Activated gamma-delta T cell treated with anti-CD3 and anti-CD28 coated beads, Interleukin-2, amount 50 U/mL, for 16 hours (primary cell): ENCODE measurements around the gene MBOAT1.

ENCODE experiments used
- DNase-seq: peaks from one replicate; pipeline ENCODE4 v3.0.0-alpha.2; 2020; ENCODE audit warnings: low read depth

Gene MBOAT1

GRCh38 chr6:20233007-20233730 lies 20.9 kb upstream of the MBOAT1 start:
- no peak for DNase-seq

GRCh38 chr6:20232188-20232587 lies 19.9 kb upstream of the MBOAT1 start:
- DNase-seq: no peak

- DNase-seq: no peak
Measured at GRCh38 chr6:20230401-20231119, 18.3 kb upstream of the MBOAT1 start.

GRCh38 chr6:20229881-20230280 lies 17.6 kb upstream of the MBOAT1 start:
- no peak for DNase-seq

GRCh38 chr6:20227350-20227749 lies 15.1 kb upstream of the MBOAT1 start:
- no peak for DNase-seq

GRCh38 chr6:20223141-20223540 lies 10.9 kb upstream of the MBOAT1 start:
- no peak for DNase-seq

GRCh38 chr6:20221421-20221820 lies 9.2 kb upstream of the MBOAT1 start:
- no peak for DNase-seq

- no peak for DNase-seq
Measured at GRCh38 chr6:20220359-20220758, 8.1 kb upstream of the MBOAT1 start.

GRCh38 chr6:20217891-20218290 lies 5.6 kb upstream of the MBOAT1 start:
- DNase-seq: no peak

- DNase-seq: no peak
Measured at GRCh38 chr6:20217324-20217855, 5.1 kb upstream of the MBOAT1 start.

GRCh38 chr6:20215310-20215709 lies 3.0 kb upstream of the MBOAT1 start:
- no peak for DNase-seq

GRCh38 chr6:20213271-20213798 lies 1.1 kb upstream of the MBOAT1 start:
- DNase-seq: no peak

- peak; percentile 24 for DNase-seq
Measured at GRCh38 chr6:20211941-20212391, 303 bp downstream of the MBOAT1 start.

GRCh38 chr6:20211037-20211940 lies 980 bp downstream of the MBOAT1 start:
- no peak for DNase-seq

- DNase-seq: no peak
Measured at GRCh38 chr6:20210158-20210557, 2.1 kb downstream of the MBOAT1 start.

- no peak for DNase-seq
Measured at GRCh38 chr6:20208687-20209378, 3.4 kb downstream of the MBOAT1 start.

- DNase-seq: no peak
Measured at GRCh38 chr6:20207088-20207418, 5.2 kb downstream of the MBOAT1 start.

GRCh38 chr6:20205722-20206161 lies 6.5 kb downstream of the MBOAT1 start:
- DNase-seq: no peak

GRCh38 chr6:20204512-20204894 lies 7.8 kb downstream of the MBOAT1 start:
- DNase-seq: no peak

GRCh38 chr6:20203561-20204511 lies 8.4 kb downstream of the MBOAT1 start:
- DNase-seq: no peak
